Chondrocyte (in vitro differentiated cells): ENCODE results near the gene PDE6D. TPM values are rescaled to one million over a fixed set of nuclear protein-coding genes. Genes with fewer than 3 reads are reported as not detected.

Experiments
- DNase-seq: peaks from one replicate; pipeline ENCODE4 v3.0.0; 2021; ENCODE audit warnings: mixed read lengths, low spot score
- H3K27ac Mint-ChIP-seq: one replicate; pipeline ENCODE4 v1.8.0; 2021; ENCODE audit warnings: mild to moderate bottlenecking, moderate library complexity, mixed read lengths; ENCODE audit not compliant: unreplicated experiment
- H3K27me3 Mint-ChIP-seq: 2 replicates; pipeline ENCODE4 v1.8.0; 2021; ENCODE audit warnings: low read depth, mixed read lengths
- H3K36me3 Mint-ChIP-seq: 2 replicates; pipeline ENCODE4 v1.8.0; 2021; ENCODE audit warnings: low read depth, mixed read lengths
- H3K4me1 Mint-ChIP-seq: 2 replicates; pipeline ENCODE4 v1.8.0; 2021; ENCODE audit warnings: low read depth, mild to moderate bottlenecking, mixed read lengths
- H3K4me3 Mint-ChIP-seq: one replicate; pipeline ENCODE4 v1.8.0; 2021; ENCODE audit warnings: mild to moderate bottlenecking, moderate library complexity, mixed read lengths; ENCODE audit not compliant: unreplicated experiment
- H3K9me3 Mint-ChIP-seq: 2 replicates; pipeline ENCODE4 v1.8.0; 2021; ENCODE audit warnings: low read depth, mixed read lengths
- total RNA-seq: library from RNA; stranded (reverse); gene quantifications from 3 replicates; pipeline ENCODE4 v1.2.1, GENCODE V29; 2021
- TF ChIP-seq, protein P1 (sequence below): fragments of 200-600 bp; sonication (generic); IDR thresholded peaks from 2 replicates; pipeline ENCODE4 v1.5.0; 2021; ENCODE audit warnings: antibody characterized with exemption, mild to moderate bottlenecking, moderate library complexity

Gene PDE6D
- total RNA-seq, 1 donor from 2014 or later: 17.5 TPM

DNA sequence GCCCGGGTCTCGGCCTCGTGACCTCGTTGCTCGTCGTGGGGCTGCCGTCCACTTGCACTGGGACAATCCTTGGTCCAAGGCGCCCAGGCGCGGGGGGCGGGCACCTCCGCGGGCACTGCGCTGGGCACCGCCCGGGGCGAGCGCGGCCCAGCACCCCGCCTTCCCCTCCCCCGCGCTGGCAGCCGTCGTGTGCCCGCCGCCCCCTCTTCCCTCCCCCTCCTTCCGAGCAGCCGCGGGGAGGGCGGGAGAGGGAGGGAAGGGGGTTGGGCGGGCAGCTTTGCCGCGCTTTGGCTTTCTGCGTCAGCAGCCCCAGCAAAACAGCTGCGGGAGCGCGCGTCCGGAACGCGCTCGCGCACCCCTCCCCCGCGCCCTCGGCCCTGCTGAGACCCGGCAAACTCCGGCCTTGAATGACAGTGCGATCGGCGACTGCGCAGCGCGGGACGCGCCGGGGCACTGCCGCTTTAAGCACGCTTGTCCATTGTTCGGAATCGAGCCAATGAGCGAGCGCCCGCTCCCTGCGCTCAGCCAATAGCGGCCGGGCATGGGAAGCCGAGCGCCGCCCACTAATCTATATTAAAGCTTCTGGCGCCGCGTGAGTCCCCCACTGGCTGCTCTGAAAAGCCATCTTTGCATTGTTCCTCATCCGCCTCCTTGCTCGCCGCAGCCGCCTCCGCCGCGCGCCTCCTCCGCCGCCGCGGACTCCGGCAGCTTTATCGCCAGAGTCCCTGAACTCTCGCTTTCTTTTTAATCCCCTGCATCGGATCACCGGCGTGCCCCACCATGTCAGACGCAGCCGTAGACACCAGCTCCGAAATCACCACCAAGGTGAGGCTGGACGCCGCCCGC lies 72.9 kb downstream of the PDE6D start, which contains the start of gene PTMA:
TSS of gene PTMA (plus strand) at position 599 of the 846 bp plus-strand sequence. CDS start at position 781, 182 bp downstream.
- peaks cover 26% of the 10 kb centered on the region for H3K4me1 Mint-ChIP-seq
- H3K27me3 Mint-ChIP-seq: no peaks in the 10 kb centered on the region
- TF ChIP-seq, protein P1, sequence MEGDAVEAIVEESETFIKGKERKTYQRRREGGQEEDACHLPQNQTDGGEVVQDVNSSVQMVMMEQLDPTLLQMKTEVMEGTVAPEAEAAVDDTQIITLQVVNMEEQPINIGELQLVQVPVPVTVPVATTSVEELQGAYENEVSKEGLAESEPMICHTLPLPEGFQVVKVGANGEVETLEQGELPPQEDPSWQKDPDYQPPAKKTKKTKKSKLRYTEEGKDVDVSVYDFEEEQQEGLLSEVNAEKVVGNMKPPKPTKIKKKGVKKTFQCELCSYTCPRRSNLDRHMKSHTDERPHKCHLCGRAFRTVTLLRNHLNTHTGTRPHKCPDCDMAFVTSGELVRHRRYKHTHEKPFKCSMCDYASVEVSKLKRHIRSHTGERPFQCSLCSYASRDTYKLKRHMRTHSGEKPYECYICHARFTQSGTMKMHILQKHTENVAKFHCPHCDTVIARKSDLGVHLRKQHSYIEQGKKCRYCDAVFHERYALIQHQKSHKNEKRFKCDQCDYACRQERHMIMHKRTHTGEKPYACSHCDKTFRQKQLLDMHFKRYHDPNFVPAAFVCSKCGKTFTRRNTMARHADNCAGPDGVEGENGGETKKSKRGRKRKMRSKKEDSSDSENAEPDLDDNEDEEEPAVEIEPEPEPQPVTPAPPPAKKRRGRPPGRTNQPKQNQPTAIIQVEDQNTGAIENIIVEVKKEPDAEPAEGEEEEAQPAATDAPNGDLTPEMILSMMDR: no peak
- peak; percentile 100 for DNase-seq
- no peaks in the 10 kb centered on the region for H3K9me3 Mint-ChIP-seq
- peaks cover 12% of the 10 kb centered on the region for H3K36me3 Mint-ChIP-seq
- H3K4me3 Mint-ChIP-seq: peak within 1 kb of the TSS; percentile 95
- peak within 1 kb of the TSS; percentile 100 for H3K27ac Mint-ChIP-seq

DNA sequence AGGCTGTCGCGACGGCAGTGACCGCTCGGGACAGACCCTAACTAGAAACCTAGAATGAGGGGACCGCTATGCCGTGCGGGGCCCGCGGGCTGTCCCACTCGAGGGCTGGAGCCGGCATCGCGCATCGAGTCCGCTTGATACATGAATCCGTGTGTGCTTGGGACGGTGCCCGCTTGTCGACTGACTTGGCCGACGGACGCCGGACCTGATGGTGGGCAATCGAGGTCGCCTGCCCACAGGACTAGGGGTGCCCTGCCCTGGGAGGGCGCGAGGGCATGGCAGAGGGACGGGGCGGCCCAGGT lies 73.5 kb downstream of the PDE6D start:
- TF ChIP-seq, protein P1: no peak
- Mint-ChIP-seq H3K4me3 (peak overlapping the region; percentile 86), H3K27ac (peak overlapping the region; percentile 100), H3K4me1 (peaks cover 26% of the 10 kb centered on the region), H3K27me3 (no peaks in the 10 kb centered on the region), H3K9me3 (no peaks in the 10 kb centered on the region), H3K36me3 (peaks cover 11% of the 10 kb centered on the region)
- DNase-seq: no peak

DNA sequence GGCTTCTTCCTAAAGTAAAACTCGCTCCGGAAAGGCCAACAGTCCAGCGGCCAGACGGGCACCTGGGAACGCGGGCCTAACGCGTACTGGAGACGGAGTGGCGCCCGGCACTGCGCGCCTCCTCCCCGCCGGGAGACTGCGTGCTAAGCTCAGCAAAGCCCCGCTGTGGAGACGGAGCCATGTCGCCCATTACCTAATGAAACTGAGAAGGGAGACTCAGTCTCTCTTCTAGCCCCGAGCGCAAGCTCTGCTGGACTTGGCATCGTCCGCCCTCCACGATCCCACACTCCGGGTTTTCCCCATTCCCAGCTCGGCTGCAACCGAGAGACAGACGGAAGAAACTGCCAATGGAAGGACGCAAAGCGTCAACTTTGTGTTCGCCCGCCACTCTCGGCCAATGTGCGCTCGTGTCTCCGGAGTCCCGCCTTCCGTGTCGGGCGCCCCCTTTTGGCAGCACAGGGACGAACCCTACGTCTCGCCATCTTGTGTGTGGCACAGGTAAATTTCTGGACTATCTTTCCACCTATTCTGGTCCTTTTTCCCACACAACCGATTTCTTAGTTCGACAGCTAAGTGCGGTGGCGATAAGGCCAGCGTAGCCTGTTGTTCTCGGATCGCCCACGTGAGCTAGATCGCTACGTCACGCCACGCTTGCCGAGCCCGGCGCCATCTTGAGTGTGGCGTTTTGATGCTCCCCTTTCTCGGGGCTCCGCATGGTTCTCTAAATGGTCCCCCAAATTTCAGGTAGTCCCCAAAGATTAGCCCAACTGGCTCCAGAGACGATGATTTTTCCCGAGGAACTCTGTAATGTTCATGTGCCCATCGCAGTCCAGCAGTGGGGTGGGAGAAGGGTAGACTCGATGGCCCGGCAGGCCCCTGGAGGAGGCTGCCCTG lies 74.1 kb downstream of the PDE6D start:
- Mint-ChIP-seq H3K4me3 (peak overlapping the region; percentile 86), H3K36me3 (peaks cover 6% of the 10 kb centered on the region), H3K4me1 (peaks cover 20% of the 10 kb centered on the region), H3K9me3 (no peaks in the 10 kb centered on the region), H3K27me3 (no peaks in the 10 kb centered on the region), H3K27ac (peak overlapping the region; percentile 100)
- DNase-seq: peak; percentile 99
- TF ChIP-seq, protein P1: peak; percentile 97

DNA sequence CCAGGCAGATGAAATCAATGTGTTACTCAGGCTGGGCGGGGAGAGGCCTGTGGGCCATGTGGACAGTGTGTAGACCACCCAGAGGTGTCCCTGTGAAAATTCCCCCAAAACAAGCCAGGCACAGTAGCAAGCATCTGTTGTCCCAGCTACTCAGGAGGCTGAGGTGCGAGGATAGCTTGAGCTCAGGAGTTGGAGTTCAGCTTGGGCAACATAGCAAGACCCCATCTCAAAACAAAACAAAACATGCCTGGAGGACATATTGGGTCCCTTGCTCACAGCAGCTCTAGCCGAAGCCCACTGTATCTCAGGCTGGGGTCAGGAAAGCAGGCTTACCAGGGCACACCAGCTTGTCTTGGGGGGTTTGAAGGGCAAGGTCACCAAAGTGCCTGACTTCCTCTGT lies 77.1 kb downstream of the PDE6D start:
- Mint-ChIP-seq H3K4me3 (no peak overlapping the region), H3K9me3 (no peaks in the 10 kb centered on the region), H3K27ac (no peak overlapping the region), H3K36me3 (peaks cover 1% of the 10 kb centered on the region), H3K4me1 (peaks cover 9% of the 10 kb centered on the region), H3K27me3 (no peaks in the 10 kb centered on the region)
- DNase-seq: no peak
- TF ChIP-seq, protein P1: no peak
